ENCODE results near the gene ECEL1. TPM values are rescaled to one million over a fixed set of nuclear protein-coding genes. Genes with fewer than 3 reads are reported as not detected.

The ECEL1 gene
- total RNA-seq, 6 experiments from 2014 or later, result 0.22 to 1.3 (median 0.83) TPM; not detected in 2

- Histone ChIP-seq H3K36me3 (no peaks in the 10 kb centered on the region), H3K4me3 (no peak overlapping the region), H3K9me3 (no peaks in the 10 kb centered on the region), H3K27ac (no peak overlapping the region), H3K27me3 (no peaks in the 10 kb centered on the region), H3K4me1 (peaks cover 0 to 8% (median 0%) of the 10 kb centered on the region in 4 donors)
- DNase-seq, result no peak
- 41% methylated on average over 7 of the region's 10 CpGs for WGBS (ENCODE audit: insufficient coverage, low coverage, low lambda C conversion rate, missing lambda C conversion rate)
- intact Hi-C loops (cut with DNase I), result no loop called here
- no peak for ATAC-seq
- TF ChIP-seq CTCF (IDR thresholded peaks at IDR 0.05), result no peak
Measured at GRCh38 chr2:232505856-232506255, 18.2 kb upstream of the ECEL1 start.

DNA sequence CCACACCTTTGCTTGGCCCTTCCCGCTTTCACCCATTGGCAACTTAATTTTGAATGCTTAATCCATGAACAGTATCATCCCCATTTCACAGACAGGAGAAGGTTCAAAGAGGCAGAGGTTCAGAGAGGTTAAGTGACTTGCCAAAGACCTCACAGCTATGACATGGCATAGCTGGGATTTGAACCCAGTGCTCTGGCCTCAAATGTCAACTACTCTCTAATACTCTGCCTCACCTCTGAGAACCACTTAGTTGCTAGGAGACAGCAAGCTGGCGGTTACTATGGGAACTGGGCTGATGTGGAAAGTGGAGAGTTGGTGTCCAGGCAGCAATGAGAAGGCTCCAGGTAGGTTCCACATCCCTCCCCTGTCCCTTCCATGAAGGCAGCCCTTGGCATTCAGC, 16.8 kb upstream of the ECEL1 start:
- ATAC-seq, result no peak
- DNase-seq, result no peak
- H3K36me3 ChIP-seq, result no peaks in the 10 kb centered on the region
- WGBS (ENCODE audit: insufficient coverage, low coverage, low lambda C conversion rate, missing lambda C conversion rate), result 100% methylated on average over 1 of the region's 2 CpGs
- H3K4me3 ChIP-seq, result no peak overlapping the region
- H3K27me3 ChIP-seq, result no peaks in the 10 kb centered on the region
- no peaks in the 10 kb centered on the region for H3K9me3 ChIP-seq
- H3K4me1 ChIP-seq, result peaks cover 0 to 8% (median 0%) of the 10 kb centered on the region in 4 donors
- TF ChIP-seq POLR2A (IDR thresholded peaks at IDR 0.05) (no peak), CTCF (IDR thresholded peaks at IDR 0.05) (no peak)
- intact Hi-C loops (cut with DNase I), result no loop called here
- H3K27ac ChIP-seq, result no peak overlapping the region

DNA sequence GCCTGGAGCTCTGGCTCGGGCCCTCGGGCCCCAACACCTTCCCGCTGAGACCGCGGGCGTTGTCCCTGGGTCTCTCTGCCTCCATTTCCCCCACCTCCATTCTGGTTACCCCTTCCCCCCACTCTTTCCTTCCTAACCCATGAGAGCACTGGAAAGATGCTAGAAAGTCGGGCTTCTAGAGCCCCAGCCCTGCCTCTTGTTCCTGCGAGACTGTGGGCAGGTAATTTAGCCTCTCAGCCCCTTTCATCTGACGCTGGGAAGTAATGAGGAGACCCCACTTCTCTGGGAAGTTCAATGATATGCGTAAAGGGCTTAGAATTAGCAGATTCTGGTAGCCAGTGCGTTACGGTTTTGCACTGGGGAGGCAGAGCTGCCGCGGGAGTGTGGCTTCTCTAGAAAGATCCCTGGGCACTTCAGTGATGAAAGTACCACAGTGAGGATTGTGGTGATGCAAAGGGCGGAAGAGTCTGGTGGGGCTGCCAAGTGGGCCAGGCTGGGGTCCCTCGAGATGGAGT, 16.2 kb upstream of the ECEL1 start:
- DNase-seq (no peak), ATAC-seq (no peak)
- WGBS (ENCODE audit: insufficient coverage, low coverage, low lambda C conversion rate, missing lambda C conversion rate), result 34% methylated on average over 14 of the region's 16 CpGs
- Histone ChIP-seq H3K4me1 (peaks cover 0 to 8% (median 0%) of the 10 kb centered on the region in 4 donors), H3K36me3 (no peaks in the 10 kb centered on the region), H3K27me3 (no peaks in the 10 kb centered on the region), H3K9me3 (no peaks in the 10 kb centered on the region), H3K27ac (no peak overlapping the region), H3K4me3 (no peak overlapping the region)
- TF ChIP-seq CTCF (IDR thresholded peaks at IDR 0.05) (no peak), POLR2A (IDR thresholded peaks at IDR 0.05) (no peak)
- intact Hi-C loops (cut with DNase I), result no loop called here

DNA sequence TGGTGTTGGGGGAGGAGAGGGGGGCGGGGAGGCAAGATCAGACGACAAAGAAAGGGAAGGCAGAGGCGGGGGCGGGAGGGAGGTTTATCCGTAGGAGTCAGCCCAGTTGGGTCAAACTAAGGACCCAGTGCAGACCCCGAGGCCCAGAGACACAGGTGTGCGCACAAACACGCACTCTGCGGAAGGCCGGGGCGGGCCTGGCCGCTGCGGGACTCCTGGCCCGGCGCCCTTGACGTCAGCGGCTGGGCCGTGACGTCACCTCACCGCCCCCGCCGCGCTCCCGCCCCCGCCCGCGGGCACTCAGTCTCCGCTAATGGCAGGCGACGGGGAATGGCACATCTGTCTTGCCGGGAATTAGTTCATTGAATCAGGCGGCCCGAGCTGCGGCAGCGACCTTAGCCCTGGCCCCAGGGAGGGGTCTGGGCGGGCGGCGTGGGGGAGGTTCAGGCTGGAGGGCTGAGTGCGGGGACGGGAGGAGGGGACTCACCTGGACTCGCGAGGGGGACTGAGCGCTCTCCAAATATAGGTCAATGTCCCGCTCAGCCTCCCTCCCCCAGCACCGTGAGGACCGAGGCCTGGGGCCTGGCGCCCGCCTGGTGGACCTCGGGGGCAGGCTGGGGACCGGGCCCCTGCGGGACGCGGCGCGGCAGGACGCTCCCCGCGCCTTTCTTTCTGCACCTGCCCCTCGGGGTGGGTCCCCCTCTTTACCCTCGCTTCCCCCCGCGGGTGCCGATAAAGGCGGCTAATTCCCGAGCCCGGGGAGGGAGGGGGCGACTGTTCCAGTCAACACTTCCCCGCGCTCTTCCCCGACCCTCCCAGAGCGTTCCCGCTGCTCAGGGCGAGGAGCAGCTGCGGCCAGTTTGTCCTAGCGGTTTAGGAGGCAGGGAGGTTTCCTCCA, 15.5 kb upstream of the ECEL1 start:
- DNase-seq, result peak in 1 of 3 donors; percentile 55
- Histone ChIP-seq H3K27me3 (no peaks in the 10 kb centered on the region), H3K36me3 (no peaks in the 10 kb centered on the region), H3K27ac (no peak overlapping the region), H3K4me3 (peak overlapping the region; percentile 9 to 39 (median 37)), H3K9me3 (no peaks in the 10 kb centered on the region), H3K4me1 (peaks cover 0 to 8% (median 0%) of the 10 kb centered on the region in 4 donors)
- ATAC-seq, result peak; percentile 46 to 70 (median 61)
- TF ChIP-seq POLR2A (IDR thresholded peaks at IDR 0.05), result no peak
- no peak for TF ChIP-seq CTCF (IDR thresholded peaks at IDR 0.05)
- 21% methylated on average over 9 of the region's 75 CpGs for WGBS (ENCODE audit: insufficient coverage, low coverage, low lambda C conversion rate, missing lambda C conversion rate)
- intact Hi-C loops (cut with DNase I), result no loop called here

Measured in right lobe of liver (tissue), 6 donors.